GM18505 (cell line): Measurements from ENCODE around the gene CACNA1F.

Source experiments
- ATAC-seq: cut with Tn5 transposase; IDR thresholded peaks from one replicate; pipeline ENCODE4 v1.9.1; 2021; ENCODE audit not compliant: unreplicated experiment
- POLR2A ChIP-seq: IDR thresholded peaks from 4 replicates; pipeline ENCODE4 v1.6.1; 2011; ENCODE audit warnings: borderline replicate concordance; ENCODE audit not compliant: insufficient read depth, insufficient read length; ENCODE audit errors: extremely low read depth

The CACNA1F gene

GRCh38 chrX:49188468-49189076, 44.6 kb downstream of the CACNA1F start:
- ATAC-seq = no peak
- no peak for TF ChIP-seq POLR2A

DNA sequence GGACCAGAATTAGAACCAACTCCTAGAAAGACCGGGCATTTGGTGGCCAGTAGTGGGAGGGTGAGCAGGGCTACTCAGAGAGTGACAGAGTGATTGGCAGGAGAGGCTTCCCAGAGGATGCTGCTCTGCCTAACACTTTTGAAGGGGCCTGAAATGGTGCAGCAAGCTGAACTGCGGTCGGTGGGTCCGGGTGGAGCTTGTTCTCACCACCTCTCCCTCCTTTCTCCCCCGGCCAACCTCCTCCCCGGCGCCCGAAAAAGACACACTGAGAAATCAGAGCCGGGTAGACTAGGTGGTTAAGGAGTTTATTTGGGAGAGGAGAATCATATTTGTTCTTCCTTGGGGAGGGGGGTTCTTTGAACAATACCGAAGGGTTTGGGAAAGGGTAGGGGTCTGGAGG, 45.6 kb downstream of the CACNA1F start:
- no peak for TF ChIP-seq POLR2A
- ATAC-seq = no peak

DNA sequence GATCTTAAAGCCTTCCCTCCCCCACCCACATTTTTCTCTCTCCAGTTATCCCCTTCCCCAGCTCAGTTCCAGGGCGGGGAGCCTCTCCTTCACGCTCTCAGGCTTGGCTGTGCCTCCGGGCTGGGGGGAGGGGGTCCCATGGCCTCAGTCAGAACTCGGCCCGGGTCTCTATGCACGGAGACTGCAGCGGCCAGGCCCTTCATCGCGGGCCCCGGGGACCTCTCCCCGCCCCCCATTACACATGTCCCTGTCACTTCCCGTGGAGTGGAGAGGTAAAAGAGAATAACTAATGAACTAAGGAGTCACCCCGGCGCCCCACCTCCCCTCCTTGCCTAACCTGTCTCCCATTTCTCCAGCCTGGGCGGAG, 46.1 kb downstream of the CACNA1F start:
- TF ChIP-seq POLR2A = no peak
- ATAC-seq = no peak

DNA sequence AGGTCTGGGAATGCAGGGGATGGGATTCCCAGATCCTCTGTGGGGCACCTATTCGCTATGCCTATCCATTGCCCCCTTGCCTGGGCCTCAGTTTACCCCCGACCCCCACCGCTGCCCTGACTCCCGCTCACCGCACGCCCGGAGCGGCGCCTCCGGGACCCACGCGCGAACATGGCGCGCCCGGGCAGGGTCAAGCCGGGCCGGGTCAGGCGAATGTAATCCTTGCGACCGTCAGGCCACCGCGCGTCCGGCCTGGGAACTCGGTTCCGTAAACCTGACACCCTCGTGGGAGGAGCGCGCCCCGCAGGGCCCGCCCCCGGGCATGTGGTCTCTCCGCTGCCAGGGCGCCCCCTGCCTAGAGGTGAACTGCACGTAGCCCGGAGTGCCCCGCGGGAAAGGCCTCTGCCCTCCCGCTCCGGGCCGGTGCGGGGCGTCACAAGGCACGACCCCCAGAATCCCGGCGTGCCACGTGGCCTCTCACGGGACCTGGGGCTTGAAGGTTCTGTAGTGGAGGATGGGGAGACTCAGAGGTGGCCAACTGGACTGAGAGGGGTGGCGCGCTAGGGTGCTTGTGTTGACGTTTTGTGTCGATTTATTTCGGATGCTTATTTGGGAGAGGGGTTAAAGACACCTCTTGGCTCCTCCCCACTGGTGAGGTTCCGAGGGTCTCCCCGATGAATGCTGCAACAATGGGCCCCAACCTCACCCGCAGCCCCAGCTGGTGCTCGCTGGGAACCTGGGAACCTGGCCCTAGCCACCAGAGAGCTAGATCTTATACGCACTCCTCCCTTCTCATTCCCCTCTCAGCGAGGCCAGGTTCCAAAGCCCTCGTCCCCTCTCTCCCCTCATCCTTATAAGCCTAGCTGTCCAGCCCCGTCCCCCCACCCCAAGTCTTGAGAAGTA, 46.8 kb downstream of the CACNA1F start, which contains the start of gene PRICKLE3:
Gene PRICKLE3, minus strand, starts transcription at position 249 of the 903 bp plus-strand sequence. Its CDS starts 76 bp downstream, at position 173.
- no peak for ATAC-seq
- peak; percentile 81 for TF ChIP-seq POLR2A

GRCh38 chrX:49184294-49185281, 48.6 kb downstream of the CACNA1F start:
- ATAC-seq = no peak
- peak; percentile 36 for TF ChIP-seq POLR2A

DNA sequence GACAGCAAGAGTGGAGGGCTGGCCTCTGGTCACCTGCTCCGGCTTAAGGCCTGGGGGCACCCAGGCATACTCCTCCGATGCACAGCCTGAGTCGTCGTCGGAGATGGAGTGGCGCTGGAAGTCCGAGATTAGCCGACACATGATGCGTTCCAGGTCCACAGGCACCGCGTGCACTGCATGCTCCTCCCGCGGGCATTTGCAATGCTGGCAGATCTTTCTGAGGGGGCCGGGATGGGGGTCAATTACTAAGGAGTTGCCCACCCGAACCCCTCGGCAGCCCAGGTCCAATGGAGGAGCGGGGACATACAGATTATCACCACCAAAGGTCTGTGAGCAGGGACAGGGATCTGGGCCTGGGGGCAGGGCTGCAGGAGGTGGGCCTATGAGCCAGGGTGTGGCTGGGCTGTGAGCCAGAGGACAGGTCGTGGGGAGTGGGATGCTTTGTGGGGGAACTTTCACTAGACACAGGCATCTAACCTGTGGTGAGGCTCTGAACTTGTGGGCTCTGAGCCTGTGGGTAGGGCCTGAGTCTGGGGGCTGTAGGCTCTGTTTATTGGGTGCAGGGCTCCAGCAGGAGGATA, 49.3 kb downstream of the CACNA1F start:
- no peak for ATAC-seq
- no peak for TF ChIP-seq POLR2A

GRCh38 chrX:49179358-49179757, 53.8 kb downstream of the CACNA1F start:
- no peak for TF ChIP-seq POLR2A
- ATAC-seq = no peak

DNA sequence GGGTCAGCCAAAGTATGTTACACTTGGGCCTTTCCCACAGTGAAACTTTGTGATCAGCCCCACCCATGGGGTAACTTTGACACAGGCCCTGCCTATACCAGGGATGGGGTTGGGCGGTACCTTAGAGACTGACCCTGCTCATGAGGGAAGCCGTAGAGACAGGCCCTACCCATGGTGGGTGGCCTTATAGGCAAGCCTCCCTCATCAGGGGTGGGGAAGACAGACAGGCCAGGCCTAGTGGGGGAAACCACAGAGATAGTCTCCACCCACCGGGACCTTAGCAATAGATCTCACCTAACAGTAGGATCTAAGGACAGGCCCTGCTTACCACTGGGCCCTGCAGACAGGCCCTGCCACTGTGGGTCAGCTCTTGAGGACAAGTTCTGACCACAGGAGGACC, 54.6 kb downstream of the CACNA1F start:
- no peak for TF ChIP-seq POLR2A
- ATAC-seq = no peak

DNA sequence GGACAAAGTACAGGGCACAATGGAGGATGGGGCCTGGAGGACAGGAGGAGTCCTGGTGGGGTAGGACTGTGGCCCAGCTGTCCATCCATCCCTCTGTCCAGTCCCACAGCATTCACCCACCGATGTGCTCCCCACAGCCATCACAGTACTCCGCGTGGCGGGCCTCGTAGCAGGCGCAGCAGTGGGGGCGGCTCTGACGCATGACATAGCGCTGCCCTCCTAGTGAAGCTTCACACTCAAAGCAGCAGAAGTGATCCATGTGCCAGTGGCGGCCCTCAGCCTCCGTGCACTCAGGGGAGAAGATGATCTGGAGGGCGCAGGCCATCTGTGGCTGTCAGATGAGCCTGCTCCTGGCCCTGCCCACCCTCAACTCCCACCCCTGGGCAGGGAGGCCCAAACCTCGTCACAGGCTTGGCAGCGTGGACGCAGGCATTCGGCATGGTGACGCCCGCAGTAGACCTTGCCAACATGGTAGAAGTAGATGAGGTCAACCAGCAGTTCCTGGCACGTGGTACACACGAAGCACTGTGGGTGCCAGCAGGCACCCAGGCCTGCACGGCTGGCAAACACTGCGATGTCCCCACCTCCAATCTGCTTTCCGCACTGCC, 55.2 kb downstream of the CACNA1F start:
- no peak for ATAC-seq

GRCh38 chrX:49177338-49177833, 55.8 kb downstream of the CACNA1F start:
- no peak for ATAC-seq
- no peak for TF ChIP-seq POLR2A

More for the DNA sequence above, 55.2 kb downstream of the CACNA1F start:
- no peak for TF ChIP-seq POLR2A

DNA sequence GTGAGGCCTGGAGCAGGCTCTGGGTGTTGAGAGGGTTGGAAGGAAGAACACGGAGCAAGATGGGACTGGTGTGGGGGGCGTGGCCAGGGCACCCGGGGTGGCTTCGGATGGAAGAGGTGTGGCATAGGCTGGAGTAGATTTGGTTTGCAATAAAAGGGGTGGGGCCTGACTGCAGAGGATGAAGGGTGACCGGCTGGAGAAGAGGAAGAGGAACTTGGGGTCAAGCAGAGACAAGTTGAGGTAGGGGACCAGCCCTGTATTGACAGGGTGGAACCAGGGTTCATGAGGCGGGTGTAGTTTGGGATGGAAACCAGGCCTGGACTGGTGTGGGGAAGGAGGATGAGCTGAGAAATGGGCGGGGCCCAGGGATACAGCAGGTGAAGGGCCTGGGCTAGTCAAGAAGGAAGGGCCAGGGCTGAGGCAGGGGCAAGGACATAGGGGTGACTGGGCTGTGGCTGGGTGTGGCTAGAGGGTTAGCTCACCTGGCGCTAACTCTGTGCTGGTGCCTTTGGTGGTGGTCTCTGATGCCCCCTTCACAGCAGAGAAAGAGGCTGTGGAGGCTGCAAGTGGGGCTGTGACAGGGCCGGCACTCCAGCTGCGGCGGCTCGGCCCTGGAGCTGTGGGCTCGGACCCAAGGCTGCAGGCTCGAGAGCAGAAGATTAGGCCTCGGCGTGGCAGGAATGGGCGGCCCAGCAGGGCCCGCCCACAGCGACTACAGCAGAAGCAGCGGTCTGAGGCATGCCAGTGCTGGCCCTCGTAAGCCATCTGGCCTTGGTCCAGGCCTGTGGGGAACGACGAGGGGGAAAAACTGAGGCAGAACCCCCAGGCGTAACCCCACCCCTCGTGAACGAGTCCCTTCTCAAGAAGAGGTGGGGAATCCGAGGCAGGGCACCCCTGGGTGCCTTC, 56.5 kb downstream of the CACNA1F start:
- ATAC-seq = no peak
- no peak for TF ChIP-seq POLR2A
